Right ventricle myocardium superior (tissue), 1 donor: Measurements from ENCODE around the gene MAN2C1. TPM values are rescaled to one million over a fixed set of nuclear protein-coding genes. Genes with fewer than 3 reads are reported as not detected.

ENCODE experiments used
- ATAC-seq: fragments of 200-7000 bp; cut with Tn5 transposase; one replicate; pipeline ENCODE4 v1.9.1; 2020; ENCODE audit warnings: mild to moderate bottlenecking; ENCODE audit not compliant: poor library complexity
- DNase-seq: peaks from one replicate; pipeline ENCODE4 v3.0.0-alpha.2; 2020
- intact Hi-C: fragments of 100-400 bp; cut with DNase I; formaldehyde crosslinking; loops from one replicate; pipeline ENCODE4 v1.11.2; 2022
- total RNA-seq: library from RNA; stranded (reverse); fragmentation: NEBNext Ultra II Directional; extraction: Animal tissue kit (Norgen Biotek cat#: 25700); gene quantifications from one replicate; pipeline ENCODE4 v1.2.1, GENCODE V29; 2021
- donor health status: DM: no; HTN: yes; CAD: no; lungs with severe emphysema.

Gene MAN2C1
- total RNA-seq, 1 donor from 2014 or later, result 94.7 TPM

DNA sequence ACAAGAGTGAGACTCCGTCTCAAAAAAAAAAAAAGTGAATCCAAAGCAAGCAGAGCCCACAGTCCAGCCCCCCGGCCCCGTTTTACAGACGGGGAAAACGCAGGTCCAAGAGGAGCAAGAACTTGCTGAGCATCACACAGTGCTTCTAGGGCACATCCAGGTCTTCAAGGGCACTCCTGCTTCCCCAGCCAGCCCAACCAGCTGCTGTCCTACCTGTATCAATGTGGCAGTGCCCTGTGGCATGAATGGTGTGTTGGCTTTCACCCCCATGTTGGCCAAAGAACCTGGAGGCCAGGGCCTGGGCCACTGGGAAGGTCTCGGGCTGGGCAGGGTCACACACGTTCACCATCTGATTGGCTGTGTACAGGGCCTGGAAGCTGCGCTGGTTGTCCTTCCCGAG is 4.6 kb downstream of the MAN2C1 start:
- DNase-seq (no peak), ATAC-seq (no peak)
- intact Hi-C loops, result loop anchor here (10.0 kb wide), 1 partner anchor 321 kb away; no protein-coding TSS in a partner anchor

DNA sequence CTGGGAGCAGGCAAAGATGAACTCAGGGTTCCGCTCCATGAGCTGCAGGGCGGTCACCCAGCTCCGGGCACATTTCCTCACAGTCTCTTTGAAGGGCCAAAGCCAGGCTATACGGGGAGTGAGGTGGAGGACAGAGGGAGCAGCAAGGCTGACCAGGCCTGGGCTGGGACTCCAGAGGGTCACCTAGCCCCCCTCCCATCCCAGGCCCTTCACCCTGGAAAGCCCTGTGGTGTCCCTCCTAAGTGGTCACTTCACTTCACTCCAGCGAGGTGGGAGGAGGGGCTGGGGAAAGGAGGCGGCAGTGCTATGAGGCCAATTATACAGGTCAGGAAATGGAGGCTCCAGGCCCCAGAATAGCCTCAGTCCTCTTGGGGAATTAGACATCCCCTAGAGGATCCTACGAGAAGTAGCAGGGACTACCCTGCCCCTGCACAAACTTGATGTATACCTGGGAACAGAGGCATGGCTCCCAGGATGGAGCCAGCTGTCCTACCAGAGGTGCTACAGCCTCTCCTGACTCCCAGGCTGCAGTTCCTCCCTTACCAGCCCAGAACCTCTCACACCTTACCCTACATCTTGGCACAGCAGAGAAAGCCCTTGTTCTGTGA is 5.7 kb downstream of the MAN2C1 start:
- DNase-seq (no peak), ATAC-seq (no peak)
- intact Hi-C loops, result loop anchor here (10.0 kb wide), 1 partner anchor 322 kb away; no protein-coding TSS in a partner anchor

DNA sequence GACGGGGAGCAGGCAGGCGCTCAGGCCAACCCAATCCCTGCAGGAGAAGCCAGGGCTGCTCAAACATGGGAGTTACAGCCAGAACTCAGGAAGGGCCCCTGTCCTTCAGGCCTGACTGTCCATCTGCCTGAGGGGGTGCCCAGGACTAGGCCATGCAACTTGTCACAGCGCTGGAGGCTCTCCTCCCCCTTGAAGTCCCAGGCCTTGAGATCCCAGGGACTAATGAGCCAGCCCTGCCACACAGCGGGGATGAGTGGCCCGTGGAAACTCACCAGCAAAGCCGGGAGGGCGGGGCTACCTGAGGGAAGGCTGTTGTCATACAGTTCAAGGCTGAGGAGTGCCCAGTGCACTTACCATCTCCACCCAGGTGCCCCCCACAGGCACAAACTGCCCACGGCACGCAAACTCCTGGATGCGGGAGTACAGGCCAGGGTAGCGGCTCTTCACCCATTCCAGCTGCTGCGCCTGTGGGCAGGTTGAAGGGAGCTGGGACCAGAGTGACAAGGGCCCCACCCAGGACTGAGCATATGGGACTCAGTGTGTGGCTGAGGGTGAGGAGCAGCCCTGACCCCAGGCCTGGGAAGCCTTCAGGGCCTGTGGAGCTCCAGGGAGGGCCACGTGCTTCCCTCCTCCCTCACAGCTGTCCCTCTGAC is 6.3 kb downstream of the MAN2C1 start:
- intact Hi-C loops, result loop anchor here (10.0 kb wide), 1 partner anchor 323 kb away; no protein-coding TSS in a partner anchor
- no peak for DNase-seq
- ATAC-seq, result no peak

DNA sequence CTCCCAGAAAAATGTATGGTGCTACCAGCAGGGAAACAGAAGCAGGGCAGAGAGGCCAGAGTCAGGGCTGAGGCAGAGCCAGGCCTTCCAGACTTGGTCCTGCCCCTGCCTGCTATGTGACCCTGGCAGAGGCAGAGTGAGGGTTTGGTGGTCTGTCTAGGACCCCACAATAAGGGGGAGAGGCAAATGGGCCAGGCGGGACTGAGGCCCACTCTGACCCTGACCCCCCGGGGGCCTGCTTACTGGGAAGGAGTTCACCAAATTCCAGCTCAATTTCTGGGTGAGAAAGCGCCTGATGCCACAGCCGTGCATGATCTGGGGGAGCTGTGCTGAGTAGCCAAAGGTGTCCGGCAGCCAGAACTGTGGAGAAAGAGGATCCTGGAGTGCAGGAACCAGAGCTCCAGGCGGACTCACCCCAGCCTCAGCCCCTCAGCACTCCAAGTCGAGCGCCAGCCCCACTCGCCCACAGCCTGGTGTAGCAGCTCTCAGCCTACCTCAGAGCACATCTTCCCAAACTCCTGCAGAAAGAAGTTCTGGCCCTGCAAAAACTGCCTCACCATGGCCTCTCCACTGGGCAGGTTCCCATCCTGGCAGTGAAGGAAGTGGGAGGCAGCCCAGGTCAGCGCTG is 6.9 kb downstream of the MAN2C1 start:
- no peak for ATAC-seq
- no peak for DNase-seq
- intact Hi-C loops, result loop anchor here (10.0 kb wide), 1 partner anchor 323 kb away; no protein-coding TSS in a partner anchor

GRCh38 chr15:75360856-75361255 is 7.6 kb downstream of the MAN2C1 start:
- ATAC-seq, result no peak
- DNase-seq, result no peak
- intact Hi-C loops, result loop anchor here (10.0 kb wide), 1 partner anchor 324 kb away; no protein-coding TSS in a partner anchor

GRCh38 chr15:75360391-75360790 is 8.0 kb downstream of the MAN2C1 start:
- no peak for ATAC-seq
- intact Hi-C loops, result loop anchor here (10.0 kb wide), 1 partner anchor 324 kb away; no protein-coding TSS in a partner anchor

DNA sequence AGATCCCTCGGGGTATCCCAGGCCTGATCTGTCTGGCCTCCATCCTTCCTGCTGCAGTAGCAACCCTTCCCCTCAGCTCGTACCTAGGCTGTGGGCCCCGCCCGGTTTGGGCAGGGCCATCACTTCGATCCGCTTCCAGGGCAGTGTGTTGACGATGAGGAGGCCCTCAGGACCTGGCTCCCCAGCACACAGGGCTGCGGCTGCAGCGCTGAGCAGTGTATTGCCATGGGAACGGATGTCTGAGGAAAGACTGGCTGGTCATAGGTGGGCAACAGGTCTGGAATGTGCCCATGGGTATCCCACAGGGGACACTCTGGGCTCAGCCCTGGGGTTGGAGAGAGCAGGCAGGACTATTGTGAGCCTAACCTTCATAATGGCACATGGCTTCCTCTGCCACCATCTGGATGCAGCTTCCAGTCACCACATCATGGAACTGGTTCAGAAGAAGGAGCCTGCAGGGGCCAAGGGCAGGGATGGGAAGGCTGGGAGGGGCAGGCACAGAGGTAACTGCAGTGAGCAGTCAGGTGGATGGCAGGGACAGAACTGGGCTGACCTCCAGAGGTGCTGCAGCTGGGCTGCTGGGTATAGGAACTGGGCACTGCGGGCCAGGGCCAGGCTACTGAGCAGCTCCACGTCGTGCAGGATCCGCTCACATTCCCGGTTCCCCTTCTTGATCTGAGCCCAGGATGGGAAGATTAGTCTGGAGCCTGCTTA is 8.7 kb downstream of the MAN2C1 start:
- DNase-seq (no peak), ATAC-seq (no peak)
- intact Hi-C loops, result loop anchor here (10.0 kb wide), 1 partner anchor 325 kb away; no protein-coding TSS in a partner anchor

More at GRCh38 chr15:75360391-75360790, 8.0 kb downstream of the MAN2C1 start:
- no peak for DNase-seq

DNA sequence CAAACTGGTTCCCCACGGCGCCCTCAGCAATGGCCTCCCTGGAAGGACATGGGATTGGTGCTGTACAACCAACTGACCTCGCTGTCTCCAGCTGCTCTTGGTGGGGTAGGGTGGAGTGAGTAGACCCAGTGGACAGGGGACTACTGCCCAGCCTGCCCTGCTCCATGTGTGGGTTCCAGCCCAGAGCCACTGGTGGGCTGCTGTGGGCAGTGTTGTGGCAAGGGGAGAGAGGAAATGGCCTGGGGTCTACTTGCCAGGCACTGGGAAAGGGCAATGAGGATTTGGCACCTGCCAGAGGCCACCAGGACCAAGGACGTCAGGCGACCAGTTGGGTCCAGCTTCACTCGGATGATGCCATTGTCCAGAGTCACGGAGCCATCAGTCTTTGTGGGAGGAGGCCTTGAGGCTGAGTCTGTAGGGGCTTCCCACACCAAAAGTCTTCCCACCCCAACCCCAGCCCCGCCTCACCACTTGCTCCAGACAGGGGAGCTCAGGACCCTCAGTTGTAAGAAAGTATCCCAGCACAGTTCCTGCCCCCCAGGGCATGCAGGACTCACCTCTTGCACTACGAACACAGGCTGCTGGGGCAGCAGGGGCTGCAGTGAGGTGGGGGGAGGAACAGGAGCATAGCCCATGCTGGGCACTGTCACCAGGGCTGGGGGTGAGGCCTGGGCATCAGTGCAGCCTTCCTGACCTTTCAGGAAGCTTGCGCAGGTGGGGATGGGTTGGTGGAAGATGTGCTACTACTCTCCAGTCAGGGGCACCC is 9.5 kb downstream of the MAN2C1 start:
- intact Hi-C loops, result no loop called here
- ATAC-seq, result no peak
- DNase-seq, result no peak

DNA sequence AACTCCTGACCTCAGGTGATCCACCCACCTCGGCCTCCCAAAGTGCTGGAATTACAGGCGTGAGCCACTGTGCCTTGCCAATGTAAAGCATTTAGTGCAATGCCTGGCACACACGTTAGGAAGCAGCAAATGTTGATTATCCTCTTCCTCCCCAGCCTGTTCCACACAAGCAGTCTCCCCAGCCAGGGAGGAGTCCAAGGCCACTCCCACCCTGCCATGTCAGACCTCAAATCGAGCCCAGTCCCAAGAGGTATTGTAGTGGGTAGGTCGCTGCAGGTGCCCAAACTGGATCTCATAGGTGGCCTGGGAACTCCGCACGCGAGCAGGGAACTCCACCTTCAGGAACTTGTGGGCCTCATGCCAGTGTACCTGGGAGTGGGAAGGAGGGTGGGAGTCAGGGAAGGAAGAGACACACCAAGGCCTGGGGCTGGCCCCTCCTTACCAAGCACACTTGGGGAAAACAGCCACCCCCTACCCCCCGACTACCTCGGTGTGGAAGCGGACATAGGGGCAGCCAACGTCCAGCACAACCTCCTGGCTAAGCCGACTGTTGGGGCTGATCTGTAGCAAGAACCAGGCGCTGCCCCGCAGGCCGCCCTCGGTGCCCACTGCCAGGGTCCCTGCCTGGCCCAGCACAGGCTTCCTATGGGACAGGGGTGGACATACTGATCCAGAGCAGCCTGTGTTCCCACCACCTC is 10.3 kb downstream of the MAN2C1 start:
- intact Hi-C loops, result no loop called here
- no peak for ATAC-seq
- DNase-seq, result no peak

- intact Hi-C loops, result no loop called here
- DNase-seq (no peak), ATAC-seq (no peak)
Measured at GRCh38 chr15:75356517-75356916, 11.9 kb downstream of the MAN2C1 start.

DNA sequence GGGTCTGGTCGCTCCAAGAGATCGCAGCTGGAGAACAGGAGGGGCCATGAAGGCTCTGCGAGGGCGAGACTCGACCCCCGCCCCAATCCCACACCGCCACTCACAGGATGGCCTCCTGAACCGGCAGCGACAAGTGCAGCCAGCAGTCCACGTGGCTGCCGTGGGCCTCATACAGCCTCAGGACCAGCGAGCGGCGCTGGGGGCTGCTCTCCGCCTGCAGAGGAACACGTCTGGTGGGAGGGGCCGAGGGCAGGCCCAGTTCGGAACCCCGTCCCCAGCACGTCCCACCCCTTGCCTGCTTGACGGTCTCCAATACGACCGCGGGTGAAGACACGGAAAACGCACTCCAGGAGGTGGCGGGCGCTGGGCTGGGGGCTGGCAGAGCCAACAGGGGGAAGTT is 12.4 kb downstream of the MAN2C1 start:
- no peak for ATAC-seq

GRCh38 chr15:75355369-75355768 is 13.0 kb downstream of the MAN2C1 start:
- DNase-seq, result no peak
- intact Hi-C loops, result no loop called here
- no peak for ATAC-seq

More for the DNA sequence above, 12.4 kb downstream of the MAN2C1 start:
- intact Hi-C loops, result no loop called here
- no peak for DNase-seq

DNA sequence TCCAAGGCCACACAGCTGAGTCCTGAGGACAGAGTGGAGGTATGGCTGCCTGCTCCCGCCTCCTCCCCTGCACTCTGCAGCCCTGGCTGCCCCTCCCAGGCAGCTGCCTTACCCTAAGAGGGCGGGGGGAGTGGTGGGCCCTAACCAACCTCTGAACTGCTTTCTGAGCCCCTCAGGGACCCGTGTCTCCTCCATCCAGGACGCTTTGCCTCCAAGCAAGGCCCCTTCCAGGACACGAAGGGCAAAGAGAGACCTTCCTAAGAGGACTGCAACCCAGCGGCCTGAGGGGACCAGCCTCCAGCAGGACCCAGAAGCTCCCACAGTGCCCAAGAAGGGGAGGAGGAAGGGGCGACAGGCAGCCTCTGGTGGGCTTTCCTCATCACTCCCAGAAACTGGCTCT is 14.0 kb downstream of the MAN2C1 start:
- DNase-seq (no peak), ATAC-seq (no peak)
- intact Hi-C loops, result no loop called here

- ATAC-seq (no peak), DNase-seq (peak; percentile 26)
- intact Hi-C loops, result no loop called here
Measured at GRCh38 chr15:75353604-75354003, 14.8 kb downstream of the MAN2C1 start.

GRCh38 chr15:75352186-75353080 is 16.0 kb downstream of the MAN2C1 start:
- DNase-seq, result peak; percentile 33
- intact Hi-C loops, result no loop called here

DNA sequence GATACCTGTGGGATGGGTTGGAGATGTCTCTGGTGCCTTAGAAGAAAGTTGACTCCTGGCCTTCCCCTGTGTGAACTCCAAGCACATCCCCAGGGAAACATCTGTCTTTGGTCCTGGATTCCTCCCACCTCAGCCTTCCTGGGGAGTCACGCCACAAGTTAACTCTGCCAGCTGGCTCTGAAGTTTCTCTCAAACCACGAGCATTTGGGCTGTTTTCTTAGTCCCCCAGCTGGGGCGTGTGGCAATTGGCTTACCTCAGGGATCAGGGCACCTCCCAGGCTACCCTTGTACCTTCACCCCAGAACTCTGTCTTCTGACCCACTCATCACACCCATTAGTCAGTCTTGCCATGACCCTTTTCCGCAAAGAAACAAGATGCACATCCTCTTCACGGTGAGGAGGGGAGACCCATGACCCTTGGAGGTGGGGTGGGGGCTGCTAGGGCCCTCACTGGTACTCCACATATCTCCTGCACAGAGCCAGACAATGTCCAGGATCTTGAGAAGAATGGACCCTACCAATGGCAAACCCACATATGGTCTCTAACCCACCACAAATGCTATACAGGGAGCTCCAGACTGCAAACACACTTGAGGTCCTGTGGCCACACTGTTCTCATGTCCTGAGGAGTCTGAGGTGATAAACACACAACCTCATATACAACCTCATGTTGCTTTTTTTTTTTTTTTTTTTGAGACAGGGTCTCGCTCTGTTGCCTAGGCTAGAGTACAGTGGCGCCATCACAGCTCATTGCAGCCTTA is 17.6 kb downstream of the MAN2C1 start:
- DNase-seq, result no peak
- ATAC-seq, result no peak
- intact Hi-C loops, result no loop called here

More at GRCh38 chr15:75352186-75353080, 16.0 kb downstream of the MAN2C1 start:
- no peak for ATAC-seq
